GM19397 (cell line): ENCODE data around the gene CAP2.
"Not testable (repeated sequence)": the region's sequence is repeated elsewhere in the genome, so short reads cannot be mapped to it uniquely, and the experiment has no call there.

ENCODE experiments used
- ATAC-seq: cut with Tn5 transposase; IDR thresholded peaks from one replicate; pipeline ENCODE4 v1.9.1; 2021; ENCODE audit warnings: mild to moderate bottlenecking, moderate library complexity; ENCODE audit not compliant: unreplicated experiment

Gene CAP2

DNA sequence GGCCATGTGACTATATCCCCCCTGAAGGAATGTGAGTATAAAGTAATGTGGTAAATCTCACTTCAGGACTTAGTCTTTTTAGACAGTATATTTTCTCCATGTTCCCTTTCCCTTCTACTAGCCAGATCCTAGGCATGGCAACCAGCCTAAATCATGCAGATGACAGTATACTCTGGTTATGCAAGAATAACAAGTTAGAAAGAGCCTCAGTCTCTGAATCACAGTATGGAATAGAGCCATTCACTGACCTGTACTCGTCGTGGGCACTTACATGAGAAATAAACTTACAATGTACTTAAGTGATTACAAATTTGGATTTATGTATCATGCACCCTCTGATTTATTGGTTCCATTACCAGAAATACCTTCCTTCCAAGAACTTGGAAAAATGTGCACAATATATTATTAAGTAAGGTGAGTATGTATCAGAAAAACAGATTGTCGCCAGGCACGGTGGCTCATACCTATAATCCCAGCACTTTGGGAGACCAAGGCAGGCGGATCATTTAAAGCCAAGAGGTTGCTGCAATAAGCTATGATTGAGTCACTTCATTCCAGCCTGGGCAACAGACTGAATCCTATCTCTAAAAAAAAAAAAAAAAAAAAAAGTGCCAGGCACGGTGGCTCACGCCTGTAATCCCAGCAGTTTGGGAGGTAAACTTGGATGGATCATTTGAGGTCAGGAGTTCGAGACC is 181.6 kb downstream of the CAP2 start:
- ATAC-seq, result no peak

DNA sequence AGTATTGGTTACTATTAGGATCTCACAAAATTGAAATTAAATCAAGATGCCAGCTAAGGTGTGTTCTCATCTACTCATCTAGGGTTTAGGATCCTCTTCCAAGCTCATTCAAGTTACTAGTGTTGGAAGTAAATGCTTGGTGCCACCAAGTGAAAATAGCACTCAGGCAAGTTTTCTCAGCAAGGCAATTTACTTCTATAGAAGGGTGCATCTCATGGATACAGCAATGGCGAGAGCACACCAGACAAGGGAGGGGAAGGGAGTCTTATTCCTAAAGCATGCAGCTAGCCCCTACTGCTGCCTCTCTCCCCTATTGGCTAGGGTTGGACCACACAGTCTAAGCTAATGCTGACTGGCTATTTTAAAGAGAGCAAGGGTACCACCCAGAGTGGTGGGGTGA is 183.7 kb downstream of the CAP2 start:
- ATAC-seq, result no peak

DNA sequence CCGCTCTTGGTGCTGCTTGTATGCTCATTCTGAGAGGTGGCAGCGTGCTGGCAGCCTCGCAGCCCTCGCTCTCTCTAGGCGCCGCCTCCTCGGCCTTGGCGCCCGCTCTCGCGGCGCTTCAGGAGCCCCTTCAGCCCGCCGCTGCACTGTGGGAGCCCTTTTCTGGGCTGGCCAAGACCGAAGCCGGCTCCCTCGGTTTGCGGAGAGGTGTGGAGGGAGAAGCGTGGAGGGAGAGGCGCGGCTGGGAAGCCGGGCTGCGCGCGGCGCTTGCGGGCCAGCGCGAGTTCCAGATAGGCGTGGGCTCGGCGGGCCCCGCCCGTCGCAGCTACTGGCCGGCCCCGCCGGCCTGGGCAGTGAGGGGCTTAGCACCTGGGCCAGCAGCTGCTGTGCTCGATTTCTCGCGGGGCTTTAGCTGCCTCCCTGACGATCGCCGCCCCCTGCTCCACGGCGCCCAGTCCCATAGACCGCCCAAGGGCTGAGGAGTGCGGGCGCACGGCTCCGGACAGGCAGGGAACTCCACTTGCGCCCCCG is 187.2 kb downstream of the CAP2 start:
- ATAC-seq, result no peak

DNA sequence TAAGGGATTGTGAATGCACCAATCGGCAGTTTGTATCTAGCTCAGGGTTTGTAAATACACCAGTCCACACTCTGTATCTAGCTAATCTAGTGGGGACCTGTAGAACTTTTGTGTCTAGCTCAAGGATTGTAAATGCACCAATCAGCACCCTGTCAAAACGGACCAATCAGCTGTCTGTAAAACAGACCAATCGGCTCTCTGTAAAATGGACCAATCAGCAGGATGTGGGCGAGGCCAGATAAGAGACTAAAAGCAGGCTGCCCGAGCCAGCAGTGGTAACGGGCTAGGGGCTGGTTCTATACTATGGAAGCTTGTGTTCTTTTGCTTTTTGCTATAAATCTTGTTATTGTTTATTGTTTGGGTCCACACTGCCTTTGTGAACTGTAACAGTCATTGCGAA is 187.9 kb downstream of the CAP2 start:
- ATAC-seq, result not testable (repeated sequence)

DNA sequence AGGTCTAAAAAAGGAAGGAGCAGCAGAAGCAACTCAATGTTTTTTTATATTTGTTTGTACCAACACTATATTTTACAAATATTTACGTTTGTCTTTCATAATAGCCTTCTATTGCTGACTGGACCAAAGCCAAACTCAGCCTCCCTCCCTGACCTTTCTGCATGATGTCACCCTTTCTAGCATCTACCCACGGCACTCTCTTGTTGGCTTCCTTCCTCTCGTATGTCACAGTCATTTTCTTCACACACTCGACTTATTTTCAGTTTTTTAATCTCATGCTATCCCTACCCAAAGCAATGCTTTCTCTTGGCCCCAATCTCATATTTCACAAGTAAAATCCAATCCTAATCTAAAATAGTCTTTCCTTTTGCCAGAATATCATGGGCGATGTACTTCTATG is 190.4 kb downstream of the CAP2 start:
- ATAC-seq, result no peak

DNA sequence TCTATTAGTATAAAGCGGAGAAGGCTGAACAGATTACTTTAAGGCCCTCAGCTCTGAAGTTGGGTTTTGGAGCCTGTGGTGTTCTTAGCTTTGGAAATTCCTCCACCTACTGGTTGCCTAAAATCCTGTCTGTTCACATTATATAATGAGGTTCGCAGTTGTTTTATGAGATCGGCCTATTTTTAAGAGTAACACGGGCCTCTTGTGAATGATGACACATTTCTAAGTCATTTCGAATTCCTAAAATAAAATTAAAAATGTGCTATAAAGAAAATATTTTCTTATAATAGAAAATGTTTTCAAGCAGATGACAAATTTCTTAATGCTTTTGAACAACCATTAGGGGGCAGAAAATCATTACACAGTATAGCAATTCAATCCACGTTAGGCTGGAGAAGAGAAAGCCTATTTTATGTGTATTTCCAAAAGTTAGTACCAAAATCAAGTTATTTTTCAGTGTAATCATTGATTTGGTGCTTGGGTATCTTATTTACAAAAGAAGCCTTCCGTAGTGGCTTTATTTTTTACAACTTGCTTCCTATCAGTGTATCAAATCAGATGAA is 190.9 kb downstream of the CAP2 start:
- ATAC-seq, result peak; percentile 49

DNA sequence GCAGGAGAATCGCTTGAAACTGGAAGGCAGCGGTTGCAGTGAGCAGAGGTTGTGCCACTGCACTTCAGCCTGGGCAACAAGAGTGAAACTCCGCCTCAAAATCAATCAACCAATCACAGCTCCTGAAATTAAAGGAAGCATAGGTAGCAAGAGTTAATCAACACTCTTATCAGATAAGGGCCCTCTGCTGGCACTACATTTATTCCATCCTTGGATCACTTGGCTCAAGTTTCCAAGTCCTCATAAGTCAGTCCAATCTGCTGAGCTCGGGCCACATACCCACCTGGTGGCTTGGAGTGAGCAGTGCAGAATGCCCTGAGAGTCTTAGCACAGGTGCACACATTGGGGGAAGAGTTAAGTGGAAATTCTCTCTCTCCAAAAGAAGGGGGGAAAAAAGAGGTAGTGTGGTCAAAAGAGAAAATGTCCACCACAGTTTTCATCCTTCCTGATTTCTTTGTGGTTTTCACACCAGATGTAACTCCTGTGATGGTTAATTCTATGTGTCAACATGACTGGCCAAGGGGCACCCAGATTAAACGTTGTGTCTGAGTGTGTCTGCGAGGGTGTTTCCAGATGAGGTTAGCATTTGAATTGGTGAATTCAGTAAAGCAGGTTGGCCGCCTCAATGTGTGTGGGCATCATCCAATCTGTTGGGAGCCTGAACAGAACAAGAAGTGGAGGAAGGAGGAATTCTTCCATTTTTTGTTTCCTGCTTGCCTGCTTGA is 192.5 kb downstream of the CAP2 start:
- ATAC-seq, result no peak

DNA sequence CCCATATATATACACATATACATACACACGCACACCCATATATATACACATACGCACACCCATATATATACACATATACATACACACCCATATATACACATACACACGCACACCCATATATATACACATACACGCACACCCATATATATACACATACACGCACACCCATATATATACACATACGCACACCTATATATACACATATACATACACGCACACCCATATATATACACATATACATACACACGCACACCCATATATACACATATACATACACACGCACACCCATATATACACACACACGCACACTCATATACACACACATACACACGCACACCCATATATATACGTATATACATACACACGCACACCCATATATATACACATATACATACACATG is 193.2 kb downstream of the CAP2 start:
- ATAC-seq, result not testable (repeated sequence)

DNA sequence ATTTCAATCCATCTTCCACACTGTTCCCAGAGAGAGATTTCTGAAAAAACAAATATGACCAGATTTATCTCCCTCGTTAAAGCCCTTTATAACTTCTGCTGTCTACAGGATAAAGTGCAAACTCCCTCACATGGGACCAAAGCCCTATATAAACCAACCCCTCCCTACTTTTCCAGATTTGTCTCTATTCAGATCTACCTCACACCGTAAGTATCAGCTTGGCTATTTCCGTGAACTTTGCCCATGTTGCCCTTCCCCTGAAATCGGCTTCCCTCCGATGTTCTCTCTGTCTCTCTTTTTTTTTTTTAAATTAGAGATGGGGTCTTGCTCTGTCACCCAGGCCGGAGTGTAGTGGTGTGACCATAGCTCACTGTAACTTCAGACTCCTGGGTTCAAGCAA is 194.6 kb downstream of the CAP2 start:
- no peak for ATAC-seq

DNA sequence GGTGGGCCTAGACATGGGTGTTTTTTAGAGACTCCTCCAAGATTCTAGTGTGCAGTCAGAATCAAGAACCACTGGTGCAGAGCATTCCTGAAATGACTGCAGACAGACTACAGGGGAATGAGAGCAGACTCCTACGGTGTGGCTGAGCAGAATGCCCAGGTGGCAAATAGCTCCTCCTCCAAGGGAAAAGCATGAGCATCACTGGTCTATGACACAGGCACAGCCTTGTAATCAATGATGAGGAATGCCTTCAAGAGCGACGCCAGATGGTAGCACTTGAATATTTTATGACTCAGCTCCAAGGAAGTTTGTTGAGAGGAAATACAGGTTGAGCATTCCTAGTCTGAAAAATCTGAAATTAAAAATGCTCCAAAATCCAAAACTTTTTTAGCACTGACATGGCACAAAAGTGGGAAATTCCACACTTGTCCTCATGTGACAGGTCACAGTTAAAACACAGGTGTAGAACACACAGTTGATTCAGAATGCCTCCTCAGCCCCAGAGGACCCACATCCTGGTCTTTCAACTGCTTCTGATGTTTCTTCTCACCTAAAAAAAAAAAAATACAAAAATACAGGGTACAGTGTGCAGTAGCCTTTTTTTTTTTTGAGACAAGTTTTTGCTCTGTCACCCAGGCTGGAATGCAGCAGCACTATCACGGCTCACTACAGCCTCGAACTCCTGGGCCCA is 196.2 kb downstream of the CAP2 start:
- ATAC-seq, result no peak

DNA sequence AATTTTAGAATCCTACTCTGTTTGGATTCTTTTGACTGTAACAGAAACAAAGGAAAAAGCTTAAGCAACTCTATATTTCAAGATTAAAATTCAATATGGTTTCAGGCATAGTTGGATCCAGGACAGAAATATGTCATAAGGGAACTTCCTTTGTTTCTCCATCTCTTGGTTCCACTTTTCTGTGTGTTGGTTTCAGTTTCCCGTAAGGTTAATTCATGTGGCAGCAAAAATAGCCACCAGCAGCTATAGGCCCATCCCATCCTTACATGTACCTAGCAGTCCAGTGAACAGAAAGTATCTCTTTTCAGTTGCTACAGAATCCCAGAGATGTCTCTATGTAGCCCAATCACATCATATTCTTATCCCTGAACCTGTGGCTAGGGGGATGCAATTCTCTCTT is 197.9 kb downstream of the CAP2 start:
- ATAC-seq, result no peak

DNA sequence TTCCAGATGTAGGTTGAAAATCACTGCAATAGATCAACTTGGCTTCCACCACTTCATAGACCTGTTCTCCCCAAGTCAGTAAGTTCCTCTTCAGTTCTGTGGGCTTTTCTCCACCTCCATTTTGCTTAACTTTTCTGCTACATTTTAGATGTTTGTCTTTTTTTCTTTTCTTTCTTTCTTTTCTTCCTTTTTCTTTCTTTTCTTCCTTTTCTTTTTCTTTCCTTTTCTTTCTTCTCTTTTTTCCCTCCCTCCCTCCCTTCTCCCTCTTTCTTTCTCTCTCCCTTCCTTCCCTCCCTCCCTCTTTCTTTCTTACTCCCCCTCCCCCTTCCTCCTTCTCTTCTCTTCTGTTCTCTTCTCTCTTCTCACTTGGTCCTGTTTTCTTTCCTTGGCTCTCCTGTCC is 199.9 kb downstream of the CAP2 start:
- no peak for ATAC-seq

DNA sequence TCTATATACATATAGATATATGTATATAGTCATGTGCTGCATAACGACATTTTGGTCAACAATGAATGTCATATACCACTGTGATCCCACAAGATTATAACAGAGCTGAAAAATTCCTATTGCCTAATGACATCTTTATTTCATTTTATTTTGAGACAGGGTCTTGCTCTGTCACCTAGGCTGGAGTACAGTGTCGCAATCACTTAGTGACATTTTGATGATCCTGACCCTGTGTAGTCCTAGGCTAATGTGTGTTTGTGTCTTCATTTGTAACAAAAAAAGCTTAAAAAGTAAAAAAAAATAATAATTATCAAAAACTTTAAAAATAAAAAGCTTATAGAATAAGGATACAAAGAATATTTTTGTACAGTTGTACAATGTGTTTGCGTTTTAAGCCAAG is 202.7 kb downstream of the CAP2 start:
- no peak for ATAC-seq

DNA sequence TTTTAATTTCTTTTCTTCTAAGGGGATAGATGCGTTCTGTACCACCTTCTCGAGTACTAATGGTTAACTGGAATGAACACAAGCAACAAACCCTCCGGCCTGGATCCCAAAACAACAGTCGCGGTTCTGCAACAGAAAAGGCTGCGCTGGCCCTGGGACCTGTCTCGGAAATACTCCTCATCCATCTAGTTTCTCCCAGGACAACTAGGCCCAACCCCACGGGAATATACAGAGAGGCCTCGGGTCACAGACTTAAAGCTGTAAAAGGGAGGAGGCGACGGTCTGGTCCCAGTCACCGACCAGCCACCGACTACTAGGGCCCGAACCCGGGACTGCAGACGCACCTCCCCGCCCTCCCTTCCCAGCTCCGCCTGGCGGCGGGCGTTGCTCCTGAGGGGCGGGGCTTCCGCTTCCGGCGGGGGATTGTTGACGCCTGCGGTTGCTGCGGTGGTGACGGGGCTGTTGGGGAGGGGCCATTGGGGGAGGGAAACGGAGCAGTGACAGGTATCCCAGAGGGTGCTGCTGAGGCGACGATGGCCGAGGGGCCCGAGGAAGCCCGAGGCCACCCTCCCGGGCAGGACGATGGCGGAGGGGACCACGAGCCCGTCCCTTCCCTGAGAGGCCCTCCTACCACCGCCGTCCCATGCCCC is 206.6 kb downstream of the CAP2 start, which contains the start of gene FAM8A1:
FAM8A1 (plus strand) TSS at position 426 of the 650 bp plus-strand sequence; CDS start at position 534, 108 bp downstream.
- ATAC-seq, result peak; percentile 93

DNA sequence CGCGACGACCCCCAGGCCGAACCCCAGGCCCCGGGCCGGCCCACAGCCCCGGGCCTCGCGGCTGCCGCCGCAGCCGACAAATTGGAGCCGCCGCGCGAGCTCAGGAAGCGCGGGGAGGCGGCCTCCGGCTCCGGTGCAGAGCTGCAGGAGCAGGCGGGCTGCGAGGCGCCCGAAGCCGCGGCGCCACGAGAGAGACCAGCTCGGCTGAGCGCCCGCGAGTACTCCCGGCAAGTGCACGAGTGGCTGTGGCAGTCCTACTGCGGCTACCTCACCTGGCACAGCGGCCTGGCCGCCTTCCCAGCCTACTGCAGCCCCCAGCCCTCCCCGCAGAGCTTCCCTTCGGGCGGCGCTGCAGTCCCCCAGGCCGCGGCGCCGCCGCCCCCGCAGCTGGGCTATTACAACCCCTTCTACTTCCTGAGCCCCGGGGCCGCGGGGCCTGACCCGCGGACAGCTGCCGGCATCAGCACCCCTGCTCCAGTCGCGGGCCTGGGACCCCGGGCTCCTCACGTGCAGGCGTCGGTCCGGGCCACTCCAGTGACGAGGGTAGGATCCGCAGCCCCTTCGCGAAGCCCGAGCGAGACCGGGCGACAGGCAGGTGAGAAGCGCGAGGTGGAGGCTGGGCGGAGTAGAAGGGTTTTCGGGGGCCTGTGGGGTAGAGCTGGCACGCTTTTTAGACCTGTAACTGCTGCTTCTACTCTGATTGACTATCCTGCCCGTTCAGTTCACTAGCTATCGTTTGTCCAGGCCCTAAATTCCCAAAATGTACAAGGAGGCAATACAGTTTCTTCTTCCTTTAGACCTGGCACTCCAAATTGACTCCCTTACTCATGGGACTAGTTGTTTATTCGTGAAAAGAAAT is 207.4 kb downstream of the CAP2 start:
- ATAC-seq, result peak; percentile 56

DNA sequence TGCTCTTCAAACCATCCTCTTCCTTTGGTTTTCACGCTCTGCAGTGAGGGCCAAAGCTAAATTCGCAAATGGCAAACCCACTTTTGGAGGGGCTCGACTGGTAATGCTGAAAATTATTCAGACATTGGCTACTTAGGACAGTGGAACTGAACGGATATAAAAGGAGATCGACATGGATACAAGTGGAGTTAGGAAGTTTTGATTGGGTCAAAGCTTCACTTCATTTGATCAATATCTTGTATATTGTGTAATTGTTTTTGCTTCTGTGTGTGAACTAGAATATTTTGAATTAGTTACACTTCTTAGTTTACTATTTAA is 207.9 kb downstream of the CAP2 start:
- ATAC-seq, result no peak

DNA sequence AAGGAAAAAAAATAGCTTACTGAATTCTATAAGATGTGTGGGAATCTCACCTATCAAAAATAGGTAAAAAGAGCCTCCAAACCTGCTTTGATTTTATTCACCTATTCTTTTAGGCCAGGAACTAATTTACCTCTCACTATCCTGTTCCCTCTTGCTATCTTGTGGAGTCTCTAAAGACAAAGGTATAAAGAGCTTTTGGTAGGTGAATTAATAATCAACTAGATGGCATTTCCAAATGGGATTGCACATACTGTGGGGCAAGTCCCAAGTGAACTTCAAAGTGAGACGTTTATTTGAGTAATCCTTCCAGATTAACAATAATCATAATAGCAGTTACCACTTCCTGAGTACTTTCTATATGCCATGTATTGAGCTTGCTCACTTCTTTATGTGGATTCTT is 209.5 kb downstream of the CAP2 start:
- ATAC-seq, result no peak

DNA sequence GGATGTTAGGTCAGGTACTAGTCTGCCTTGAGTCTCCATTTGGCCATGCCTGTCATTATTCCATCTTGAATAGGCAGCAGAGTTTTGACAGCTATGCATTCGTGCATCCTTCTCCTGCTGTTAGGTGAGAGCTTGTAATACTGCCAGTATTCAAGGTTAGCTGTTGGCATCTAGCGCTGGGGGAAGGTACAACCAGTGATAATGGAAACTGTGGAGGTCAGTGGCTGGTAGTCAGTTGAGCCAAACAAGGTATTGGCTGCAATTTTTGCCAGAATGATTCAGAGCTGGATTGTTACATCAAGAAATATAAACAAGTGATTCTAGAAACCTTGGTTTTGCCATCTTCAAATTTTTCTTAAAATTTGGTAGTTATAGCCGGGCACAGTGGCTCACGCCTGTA is 213.2 kb downstream of the CAP2 start:
- no peak for ATAC-seq
